ENCODE results near the gene PTPRK. TPM values are rescaled to one million over a fixed set of nuclear protein-coding genes. Genes with fewer than 3 reads are reported as not detected.

PTPRK gene
- total RNA-seq, 1 experiment from 2014 or later: 94.4 TPM

DNA sequence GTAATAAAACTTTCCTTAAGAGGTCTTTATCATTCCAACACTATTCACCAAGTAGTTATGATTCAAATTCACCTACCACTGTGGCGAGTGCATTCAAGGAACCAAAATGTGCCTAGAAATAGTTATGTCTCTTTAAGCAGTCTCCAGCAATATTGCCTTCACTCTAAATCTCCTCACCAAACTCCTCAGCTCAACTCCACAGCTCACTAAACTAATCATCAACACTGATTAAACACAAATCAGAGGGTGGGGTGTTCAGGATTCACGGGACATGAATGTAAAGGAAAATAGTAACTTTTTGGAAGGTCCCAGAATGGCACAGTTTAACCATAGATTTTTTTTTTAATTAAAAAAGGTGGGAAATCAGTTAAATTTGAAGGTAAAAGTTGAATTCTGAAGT is 549.0 kb downstream of the PTPRK start:
- Mint-ChIP-seq H3K9me3 (ENCODE audit: unreplicated experiment) (no peaks in the 10 kb centered on the region), H3K4me1 (ENCODE audit: low read depth, unreplicated experiment) (peaks cover 6% of the 10 kb centered on the region), H3K36me3 (ENCODE audit: insufficient read depth, unreplicated experiment) (peaks cover 31% of the 10 kb centered on the region), H3K27me3 (ENCODE audit: insufficient read depth, unreplicated experiment) (no peaks in the 10 kb centered on the region), H3K4me3 (ENCODE audit: unreplicated experiment) (no peak overlapping the region), H3K27ac (ENCODE audit: unreplicated experiment) (no peak overlapping the region)
- peaks cover 2% of the 10 kb centered on the region; the same call in 1 of the 2 replicates for H3K36me3 ChIP-seq (ENCODE audit: control insufficient read depth, insufficient read depth, low read length)
- no peaks in the 10 kb centered on the region for H3K9me3 ChIP-seq
- TF ChIP-seq, protein P1, sequence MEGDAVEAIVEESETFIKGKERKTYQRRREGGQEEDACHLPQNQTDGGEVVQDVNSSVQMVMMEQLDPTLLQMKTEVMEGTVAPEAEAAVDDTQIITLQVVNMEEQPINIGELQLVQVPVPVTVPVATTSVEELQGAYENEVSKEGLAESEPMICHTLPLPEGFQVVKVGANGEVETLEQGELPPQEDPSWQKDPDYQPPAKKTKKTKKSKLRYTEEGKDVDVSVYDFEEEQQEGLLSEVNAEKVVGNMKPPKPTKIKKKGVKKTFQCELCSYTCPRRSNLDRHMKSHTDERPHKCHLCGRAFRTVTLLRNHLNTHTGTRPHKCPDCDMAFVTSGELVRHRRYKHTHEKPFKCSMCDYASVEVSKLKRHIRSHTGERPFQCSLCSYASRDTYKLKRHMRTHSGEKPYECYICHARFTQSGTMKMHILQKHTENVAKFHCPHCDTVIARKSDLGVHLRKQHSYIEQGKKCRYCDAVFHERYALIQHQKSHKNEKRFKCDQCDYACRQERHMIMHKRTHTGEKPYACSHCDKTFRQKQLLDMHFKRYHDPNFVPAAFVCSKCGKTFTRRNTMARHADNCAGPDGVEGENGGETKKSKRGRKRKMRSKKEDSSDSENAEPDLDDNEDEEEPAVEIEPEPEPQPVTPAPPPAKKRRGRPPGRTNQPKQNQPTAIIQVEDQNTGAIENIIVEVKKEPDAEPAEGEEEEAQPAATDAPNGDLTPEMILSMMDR (IDR thresholded peaks at IDR 0.05; ENCODE audit: insufficient read depth in 1 of 2, low read depth in 1 of 2, low read length in 1 of 2, severe bottlenecking in 1 of 2, unreplicated experiment in 1 of 2): no peak
- ChIA-PET CTCF (no interaction called here), POLR2A (no interaction called here)
- H3K4me3 ChIP-seq (ENCODE audit: low read depth, low read length): no peak overlapping the region
- BruUV-seq (replicated peaks): no TSS peak
- H3K4me1 ChIP-seq: peaks cover 12% of the 10 kb centered on the region; the same call in 1 of the 2 replicates
- intact Hi-C loops (cut with micrococcal nuclease; ENCODE audit: unreplicated experiment): loop anchor here (10.0 kb wide), 1 partner anchor 117 kb away; no protein-coding TSS in a partner anchor
- DNase-seq: no peak
- H3K27me3 ChIP-seq (replicated peaks; ENCODE audit: control insufficient read depth, insufficient read depth, low read length): no peaks in the 10 kb centered on the region

DNA sequence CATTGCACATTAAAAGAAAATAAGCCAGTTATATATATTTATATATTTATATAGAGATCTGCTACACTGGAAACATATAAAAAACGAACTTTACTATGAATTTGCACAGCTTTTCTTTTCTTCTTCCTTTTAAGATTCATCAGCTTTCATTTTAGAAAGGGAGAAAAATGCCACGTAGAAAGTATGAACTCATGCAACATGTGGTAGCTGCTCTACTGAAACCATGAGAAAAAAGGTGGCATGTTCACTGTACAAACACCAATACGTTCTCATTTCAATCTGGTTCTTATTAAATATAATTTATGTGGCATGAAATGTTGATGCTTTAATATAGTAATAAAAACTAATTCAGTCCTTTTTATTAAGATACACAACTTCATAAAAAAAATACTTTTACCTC is 550.7 kb downstream of the PTPRK start:
- H3K9me3 ChIP-seq: no peaks in the 10 kb centered on the region
- peaks cover 12% of the 10 kb centered on the region; the same call in 1 of the 2 replicates for H3K4me1 ChIP-seq
- TF ChIP-seq, protein P1 (IDR thresholded peaks at IDR 0.05; ENCODE audit: insufficient read depth in 1 of 2, low read depth in 1 of 2, low read length in 1 of 2, severe bottlenecking in 1 of 2, unreplicated experiment in 1 of 2): no peak
- intact Hi-C loops (cut with micrococcal nuclease; ENCODE audit: unreplicated experiment): loop anchor here (10.0 kb wide), 2 partner anchors 115 to 545 kb away; no protein-coding TSS in a partner anchor
- POLR2A ChIA-PET: no interaction called here
- Mint-ChIP-seq H3K4me3 (ENCODE audit: unreplicated experiment) (no peak overlapping the region), H3K27me3 (ENCODE audit: insufficient read depth, unreplicated experiment) (no peaks in the 10 kb centered on the region), H3K9me3 (ENCODE audit: unreplicated experiment) (no peaks in the 10 kb centered on the region), H3K4me1 (ENCODE audit: low read depth, unreplicated experiment) (peaks cover 6% of the 10 kb centered on the region), H3K27ac (ENCODE audit: unreplicated experiment) (no peak overlapping the region), H3K36me3 (ENCODE audit: insufficient read depth, unreplicated experiment) (peaks cover 25% of the 10 kb centered on the region)
- H3K4me3 ChIP-seq (ENCODE audit: low read depth, low read length): no peak overlapping the region
- DNase-seq: no peak
- no TSS peak for BruUV-seq (replicated peaks)
- no peaks in the 10 kb centered on the region for H3K27me3 ChIP-seq (replicated peaks; ENCODE audit: control insufficient read depth, insufficient read depth, low read length)
- CTCF ChIA-PET: no interaction called here
- H3K36me3 ChIP-seq (ENCODE audit: control insufficient read depth, insufficient read depth, low read length): peaks cover 2% of the 10 kb centered on the region; the same call in 1 of the 2 replicates

DNA sequence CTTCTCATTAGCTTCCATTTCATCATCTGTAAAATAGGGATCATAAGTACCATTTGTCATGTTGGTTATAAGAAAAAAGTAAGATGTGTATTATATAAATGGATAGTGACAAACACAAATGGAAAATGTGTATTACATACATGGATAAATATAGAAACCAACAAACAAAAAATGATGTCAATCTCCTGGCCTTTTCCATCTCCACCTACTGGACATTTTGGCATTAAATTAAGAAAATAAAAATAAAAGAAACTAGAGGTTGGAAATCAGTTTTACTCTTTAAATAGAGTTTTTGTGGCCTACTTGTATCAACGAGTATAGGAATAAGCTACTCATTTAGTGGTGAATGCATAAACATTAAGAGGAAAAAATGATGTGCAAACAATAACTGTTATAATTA is 552.0 kb downstream of the PTPRK start:
- TF ChIP-seq, protein P1 (IDR thresholded peaks at IDR 0.05; ENCODE audit: insufficient read depth in 1 of 2, low read depth in 1 of 2, low read length in 1 of 2, severe bottlenecking in 1 of 2, unreplicated experiment in 1 of 2): no peak
- no TSS peak for BruUV-seq (replicated peaks)
- CTCF ChIA-PET: no interaction called here

More for the DNA sequence above, 552.0 kb downstream of the PTPRK start:
- Mint-ChIP-seq H3K27me3 (ENCODE audit: insufficient read depth, unreplicated experiment) (no peaks in the 10 kb centered on the region), H3K4me1 (ENCODE audit: low read depth, unreplicated experiment) (peaks cover 6% of the 10 kb centered on the region), H3K9me3 (ENCODE audit: unreplicated experiment) (no peaks in the 10 kb centered on the region), H3K4me3 (ENCODE audit: unreplicated experiment) (no peak overlapping the region), H3K27ac (ENCODE audit: unreplicated experiment) (no peak overlapping the region), H3K36me3 (ENCODE audit: insufficient read depth, unreplicated experiment) (peaks cover 18% of the 10 kb centered on the region)
- POLR2A ChIA-PET: no interaction called here
- Histone ChIP-seq H3K4me1 (peaks cover 12% of the 10 kb centered on the region; the same call in 1 of the 2 replicates), H3K4me3 (ENCODE audit: low read depth, low read length) (no peak overlapping the region), H3K36me3 (ENCODE audit: control insufficient read depth, insufficient read depth, low read length) (peaks cover 2% of the 10 kb centered on the region; the same call in 1 of the 2 replicates), H3K9me3 (no peaks in the 10 kb centered on the region), H3K27me3 (replicated peaks; ENCODE audit: control insufficient read depth, insufficient read depth, low read length) (no peaks in the 10 kb centered on the region)
- intact Hi-C loops (cut with micrococcal nuclease; ENCODE audit: unreplicated experiment): loop anchor here (10.0 kb wide), 1 partner anchor 546 kb away; no protein-coding TSS in a partner anchor
- DNase-seq: no peak

All from Caco-2 (cell line).